Measurements from ENCODE around the gene ARHGAP28.

The ARHGAP28 gene

DNA sequence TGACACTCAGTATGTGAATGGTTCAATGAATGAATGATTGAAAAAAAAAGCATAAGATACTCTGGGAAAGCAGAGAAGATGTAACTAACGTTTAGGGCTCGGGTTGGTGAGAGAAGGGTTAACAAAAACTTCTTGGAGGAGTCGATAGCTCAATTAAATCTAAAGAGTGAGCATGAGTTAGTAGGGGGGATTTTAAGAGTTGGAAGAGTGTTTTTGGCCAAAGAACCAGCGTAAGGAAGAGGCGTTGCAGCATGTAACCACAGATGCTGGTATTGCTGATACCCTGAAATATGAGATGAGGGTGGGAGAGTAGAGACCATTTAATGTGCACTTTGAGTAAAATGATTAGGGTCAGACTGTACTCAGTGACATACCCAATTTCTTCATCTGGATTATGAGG, 14.5 kb downstream of the ARHGAP28 start:
- TF ChIP-seq, protein P1, sequence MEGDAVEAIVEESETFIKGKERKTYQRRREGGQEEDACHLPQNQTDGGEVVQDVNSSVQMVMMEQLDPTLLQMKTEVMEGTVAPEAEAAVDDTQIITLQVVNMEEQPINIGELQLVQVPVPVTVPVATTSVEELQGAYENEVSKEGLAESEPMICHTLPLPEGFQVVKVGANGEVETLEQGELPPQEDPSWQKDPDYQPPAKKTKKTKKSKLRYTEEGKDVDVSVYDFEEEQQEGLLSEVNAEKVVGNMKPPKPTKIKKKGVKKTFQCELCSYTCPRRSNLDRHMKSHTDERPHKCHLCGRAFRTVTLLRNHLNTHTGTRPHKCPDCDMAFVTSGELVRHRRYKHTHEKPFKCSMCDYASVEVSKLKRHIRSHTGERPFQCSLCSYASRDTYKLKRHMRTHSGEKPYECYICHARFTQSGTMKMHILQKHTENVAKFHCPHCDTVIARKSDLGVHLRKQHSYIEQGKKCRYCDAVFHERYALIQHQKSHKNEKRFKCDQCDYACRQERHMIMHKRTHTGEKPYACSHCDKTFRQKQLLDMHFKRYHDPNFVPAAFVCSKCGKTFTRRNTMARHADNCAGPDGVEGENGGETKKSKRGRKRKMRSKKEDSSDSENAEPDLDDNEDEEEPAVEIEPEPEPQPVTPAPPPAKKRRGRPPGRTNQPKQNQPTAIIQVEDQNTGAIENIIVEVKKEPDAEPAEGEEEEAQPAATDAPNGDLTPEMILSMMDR (IDR thresholded peaks at IDR 0.05; ENCODE audit: low read depth, low read length) = no peak
- no peak overlapping the region for H3K4me3 ChIP-seq (ENCODE audit: low read depth, low read length)

DNA sequence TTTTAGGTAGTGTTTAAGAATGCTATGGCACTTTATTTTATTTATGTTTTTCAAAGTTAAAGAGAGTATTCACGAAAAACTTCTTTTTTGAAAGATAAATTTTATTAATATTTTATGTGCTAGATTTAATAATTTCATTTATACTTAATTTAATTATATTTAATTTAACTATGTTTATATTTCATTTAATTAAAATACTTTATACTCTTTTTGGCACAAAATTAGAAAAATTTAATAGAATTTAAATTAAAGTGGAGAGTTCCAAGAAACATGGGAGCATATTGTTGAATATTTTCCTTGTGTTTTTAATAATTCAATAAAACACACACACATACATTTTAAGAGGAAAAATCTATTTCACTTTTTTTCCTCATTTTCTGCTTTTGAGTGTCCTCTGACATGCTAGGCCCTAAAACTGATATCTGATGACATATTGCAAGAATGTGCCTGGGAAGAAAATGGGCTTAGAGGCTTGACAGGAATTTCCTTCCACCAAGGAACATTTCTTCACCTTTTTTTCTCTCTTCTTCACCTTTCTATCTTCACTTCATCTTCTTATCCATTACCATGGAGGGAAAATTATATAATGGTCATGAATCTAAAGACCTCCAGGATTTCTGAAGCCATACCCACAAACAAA, 15.4 kb downstream of the ARHGAP28 start:
- TF ChIP-seq, protein P1 (IDR thresholded peaks at IDR 0.05; ENCODE audit: low read depth, low read length) = no peak
- H3K4me3 ChIP-seq (ENCODE audit: low read depth, low read length) = no peak overlapping the region

DNA sequence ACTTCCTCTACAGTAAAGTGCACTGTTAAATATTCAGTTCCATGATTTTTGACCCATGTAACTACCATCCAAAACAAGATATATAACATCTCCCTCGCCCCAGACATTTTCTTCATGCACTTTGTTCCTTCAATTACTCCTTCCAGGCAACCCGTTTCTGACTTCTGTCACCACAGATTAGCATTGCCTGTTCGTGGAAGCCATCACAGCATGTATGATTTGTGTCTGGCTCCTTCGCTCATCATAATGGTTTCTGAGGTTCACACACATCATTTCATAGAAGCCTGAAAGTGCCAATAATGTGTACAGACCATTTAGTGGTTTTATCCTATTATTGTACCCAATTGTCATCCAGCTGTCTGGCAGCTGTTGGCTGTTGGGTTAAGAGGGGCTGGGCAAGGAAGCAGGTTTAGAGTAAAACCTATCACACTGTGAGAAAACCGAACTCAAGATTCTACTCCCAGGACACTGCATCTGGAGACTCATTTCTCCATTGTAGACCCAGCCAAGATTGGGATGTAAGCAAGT, 16.1 kb downstream of the ARHGAP28 start:
- H3K4me3 ChIP-seq (ENCODE audit: low read depth, low read length) = no peak overlapping the region
- TF ChIP-seq, protein P1 (IDR thresholded peaks at IDR 0.05; ENCODE audit: low read depth, low read length) = no peak

DNA sequence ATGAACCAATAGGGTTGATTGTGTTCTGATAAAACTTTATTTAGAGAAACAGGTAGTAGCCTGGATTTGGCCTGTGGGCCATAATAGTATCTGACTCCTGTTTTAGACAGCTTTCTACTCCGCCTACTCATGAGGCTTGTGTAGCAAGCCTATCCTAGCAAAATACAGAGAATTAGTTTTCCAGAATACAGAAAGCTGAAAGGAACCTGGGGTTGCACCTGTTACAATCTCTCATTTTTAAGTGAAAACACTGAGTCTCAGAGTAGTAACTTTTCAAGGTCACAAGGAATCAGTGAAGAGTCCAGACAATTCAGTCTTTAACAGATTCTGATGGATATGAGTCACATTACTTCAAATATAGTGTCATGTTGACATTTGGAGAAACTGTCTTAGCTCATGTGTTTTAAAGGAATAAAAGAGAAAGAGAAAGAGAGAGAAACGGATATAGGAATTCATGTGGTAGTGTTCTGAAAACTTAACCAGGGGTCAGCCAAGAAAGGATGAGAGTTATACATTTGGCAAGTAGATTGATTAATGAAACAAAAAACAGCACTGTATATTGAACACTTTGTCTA, 17.0 kb downstream of the ARHGAP28 start:
- TF ChIP-seq, protein P1 (IDR thresholded peaks at IDR 0.05; ENCODE audit: low read depth, low read length) = no peak
- H3K4me3 ChIP-seq (ENCODE audit: low read depth, low read length) = no peak overlapping the region

DNA sequence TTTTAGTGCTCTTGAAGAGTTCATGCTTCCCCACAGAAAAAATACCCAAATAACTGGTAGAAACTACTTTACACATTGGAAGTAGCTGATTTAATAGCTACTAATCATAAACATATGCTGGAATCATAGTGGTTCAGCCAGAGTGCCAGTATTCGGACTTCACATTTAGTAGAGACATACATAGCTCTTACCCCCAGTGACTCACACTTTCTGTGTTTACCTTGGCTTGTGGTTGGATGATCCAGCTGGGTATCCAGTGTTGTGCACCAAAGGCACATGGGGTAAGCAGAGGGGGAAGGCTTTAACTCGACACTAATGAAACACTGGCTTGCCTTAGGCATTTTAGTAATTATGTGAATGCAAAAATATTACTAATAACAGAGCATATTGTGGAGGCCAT, 18.1 kb downstream of the ARHGAP28 start:
- TF ChIP-seq, protein P1 (IDR thresholded peaks at IDR 0.05; ENCODE audit: low read depth, low read length) = no peak
- H3K4me3 ChIP-seq (ENCODE audit: low read depth, low read length) = no peak overlapping the region

DNA sequence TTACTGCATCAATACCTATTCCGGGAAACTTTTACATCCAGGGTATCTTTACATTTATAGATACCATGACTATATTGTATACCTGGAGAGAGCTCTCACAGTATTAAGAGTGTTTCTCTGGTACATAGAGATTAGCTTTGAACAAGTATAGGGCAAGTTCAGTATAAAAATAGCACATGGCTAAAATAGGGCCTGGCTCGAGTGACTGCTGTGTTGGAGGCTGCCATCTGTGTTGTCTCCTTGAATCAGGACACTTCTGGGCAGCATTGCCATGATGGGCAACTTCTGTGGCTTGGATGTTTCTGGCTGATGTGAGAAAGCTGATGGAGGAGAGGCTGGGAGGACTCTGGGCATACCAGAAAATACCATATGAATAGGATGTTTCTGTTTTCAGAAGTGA, 18.7 kb downstream of the ARHGAP28 start:
- H3K4me3 ChIP-seq (ENCODE audit: low read depth, low read length) = no peak overlapping the region
- TF ChIP-seq, protein P1 (IDR thresholded peaks at IDR 0.05; ENCODE audit: low read depth, low read length) = no peak

DNA sequence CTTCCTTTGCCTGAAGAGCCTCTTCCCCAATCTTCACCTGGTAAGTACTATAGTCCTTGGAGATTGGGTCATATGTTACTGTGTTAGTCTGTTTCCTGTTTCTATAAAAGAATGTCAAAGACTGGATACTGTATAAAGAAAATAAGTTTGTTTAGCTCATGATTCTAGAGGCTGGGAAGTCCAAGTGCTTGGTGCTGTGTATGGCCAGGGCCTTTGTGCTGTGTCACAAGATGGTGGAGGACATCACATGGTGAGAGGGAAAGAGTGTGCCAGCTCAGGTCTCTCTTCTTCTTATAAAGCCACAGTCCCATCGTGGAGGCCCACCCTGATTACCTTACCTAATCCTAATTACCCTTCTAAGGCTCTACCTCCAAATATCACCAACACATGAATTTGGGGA, 20.9 kb downstream of the ARHGAP28 start:
- no peak overlapping the region for H3K4me3 ChIP-seq (ENCODE audit: low read depth, low read length)
- TF ChIP-seq, protein P1 (IDR thresholded peaks at IDR 0.05; ENCODE audit: low read depth, low read length) = no peak

Measured in WI38 (cell line).